GM19395 (cell line): Measurements from ENCODE around the gene TUBA1C.
"Not testable (repeated sequence)": the region's sequence is repeated elsewhere in the genome, so short reads cannot be mapped to it uniquely, and the experiment has no call there.

Experiments
- ATAC-seq: cut with Tn5 transposase; IDR thresholded peaks from one replicate; pipeline ENCODE4 v1.9.1; 2021; ENCODE audit warnings: mild to moderate bottlenecking, moderate library complexity; ENCODE audit not compliant: unreplicated experiment

Gene TUBA1C

GRCh38 chr12:49282740-49283375 is 18.0 kb downstream of the TUBA1C start:
- not testable (repeated sequence) for ATAC-seq

GRCh38 chr12:49283541-49284429 is 18.9 kb downstream of the TUBA1C start:
- no peak for ATAC-seq

GRCh38 chr12:49284672-49285071 is 19.8 kb downstream of the TUBA1C start:
- ATAC-seq, result no peak

- no peak for ATAC-seq
Observed at GRCh38 chr12:49287876-49288275, 23.0 kb downstream of the TUBA1C start.

GRCh38 chr12:49288412-49288853 is 23.6 kb downstream of the TUBA1C start:
- ATAC-seq, result no peak

GRCh38 chr12:49288922-49289555 is 24.2 kb downstream of the TUBA1C start:
- no peak for ATAC-seq

- ATAC-seq, result no peak
Observed at GRCh38 chr12:49292729-49293055, 27.8 kb downstream of the TUBA1C start.

GRCh38 chr12:49293056-49293956 is 28.4 kb downstream of the TUBA1C start:
- ATAC-seq, result no peak

GRCh38 chr12:49294086-49294803 is 29.4 kb downstream of the TUBA1C start:
- no peak for ATAC-seq

- ATAC-seq, result no peak
Observed at GRCh38 chr12:49294804-49295081, 29.9 kb downstream of the TUBA1C start.

GRCh38 chr12:49295082-49295936 is 30.4 kb downstream of the TUBA1C start, which contains the start of gene PRPH:
Gene PRPH, plus strand, starts transcription at chr12:49295147. Its CDS starts 54 bp downstream, at chr12:49295201.
- ATAC-seq, result no peak

GRCh38 chr12:49296034-49296835 is 31.4 kb downstream of the TUBA1C start:
- no peak for ATAC-seq

GRCh38 chr12:49296836-49297694 is 32.2 kb downstream of the TUBA1C start:
- ATAC-seq, result no peak

- no peak for ATAC-seq
Observed at GRCh38 chr12:49297695-49298060, 32.8 kb downstream of the TUBA1C start.

- ATAC-seq, result no peak
Observed at GRCh38 chr12:49298160-49298559, 33.3 kb downstream of the TUBA1C start.

- no peak for ATAC-seq
Observed at GRCh38 chr12:49301760-49302159, 36.9 kb downstream of the TUBA1C start.

GRCh38 chr12:49304161-49304560 is 39.3 kb downstream of the TUBA1C start:
- ATAC-seq, result no peak
